Stimulated activated naive CD4-positive, alpha-beta T cell treated with Interleukin-2 at 50 U/mL for 16 hours (primary cell): ENCODE results near the gene AKR7A3.

Experiments
- DNase-seq: peaks from one replicate; lab custom pipeline; 2025; lab: John Stamatoyannopoulos, UW

AKR7A3 gene

GRCh38 chr1:19288324-19289241, at the start of gene AKR7A3:
AKR7A3 (minus strand) TSS chr1:19288770; CDS start chr1:19288709, 61 bp downstream.
- peak; percentile 61 for DNase-seq

- DNase-seq = no peak
Measured at GRCh38 chr1:19338323-19338762, 49.8 kb upstream of the AKR7A3 start.

DNA sequence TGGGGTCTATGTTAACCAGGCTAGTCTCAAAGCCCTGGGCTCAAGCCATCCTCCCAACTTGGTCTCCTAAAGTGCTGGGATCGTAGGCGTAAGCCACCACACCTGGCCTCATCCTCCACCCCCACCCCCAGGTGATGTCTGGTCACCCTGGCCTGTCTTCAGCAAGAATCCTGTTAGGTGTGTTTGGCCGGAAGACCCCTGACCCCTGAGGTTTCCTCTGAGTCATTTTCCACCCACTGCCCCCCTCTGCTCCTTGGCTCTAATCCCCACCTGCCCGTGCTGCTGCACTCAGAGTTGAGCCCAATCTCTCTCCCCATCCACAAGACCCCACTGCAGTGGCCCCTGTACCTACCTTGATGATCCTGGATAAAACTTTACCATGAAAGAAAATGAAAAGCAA, 48.7 kb upstream of the AKR7A3 start:
- no peak for DNase-seq

GRCh38 chr1:19336543-19336942, 48.0 kb upstream of the AKR7A3 start:
- peak; percentile 49 for DNase-seq

GRCh38 chr1:19333587-19334354, 45.2 kb upstream of the AKR7A3 start:
- DNase-seq = no peak

DNA sequence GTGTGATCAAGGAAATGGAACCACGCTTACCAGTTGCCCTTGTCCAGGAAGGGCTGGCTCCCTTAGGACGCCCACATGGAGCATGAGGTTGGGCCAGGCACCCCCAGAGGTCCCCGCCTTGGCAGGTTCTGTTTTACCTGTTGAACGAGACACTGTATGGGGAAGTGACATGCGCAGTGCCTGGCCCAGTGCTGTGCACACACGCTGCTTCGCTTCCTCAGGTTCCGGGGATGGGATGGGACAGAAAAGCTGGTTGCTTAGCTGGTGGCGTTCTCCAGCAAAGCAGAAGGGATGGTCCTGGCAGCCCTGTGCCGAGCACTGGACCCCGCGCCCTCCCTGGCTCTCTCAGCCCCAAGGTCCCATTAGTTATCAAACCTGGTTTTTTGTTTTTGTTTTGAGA, 44.3 kb upstream of the AKR7A3 start:
- DNase-seq = no peak

DNA sequence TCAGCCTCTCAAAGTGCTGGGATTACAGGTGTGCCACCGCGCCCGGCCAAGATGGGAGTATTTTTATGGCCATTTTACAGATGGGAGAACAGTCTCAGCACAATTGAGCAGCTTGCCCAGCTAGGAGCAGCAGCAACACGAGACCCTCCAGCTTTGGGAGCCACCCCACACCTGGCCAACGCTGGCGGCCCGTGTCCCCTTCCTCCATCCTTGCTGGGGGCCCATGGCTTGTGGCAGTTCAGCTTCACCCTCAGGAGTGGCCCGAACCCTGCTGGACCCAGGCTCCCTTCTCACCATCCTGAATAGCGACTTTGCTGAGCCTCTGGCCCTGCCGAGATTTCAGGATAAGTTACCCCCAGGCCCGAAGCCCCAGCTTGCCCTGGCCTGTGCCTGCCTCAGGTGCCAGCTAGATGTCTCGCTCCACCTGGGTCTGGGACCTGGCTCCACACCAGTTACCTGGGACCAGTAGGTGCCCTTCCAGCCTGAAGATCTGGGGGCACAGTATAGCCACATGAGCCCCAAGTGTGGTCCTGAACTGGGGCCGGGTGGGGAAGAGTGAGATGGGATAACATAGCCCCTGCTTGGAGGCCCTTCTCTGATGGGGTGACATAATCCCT, 42.8 kb upstream of the AKR7A3 start:
- no peak for DNase-seq

DNA sequence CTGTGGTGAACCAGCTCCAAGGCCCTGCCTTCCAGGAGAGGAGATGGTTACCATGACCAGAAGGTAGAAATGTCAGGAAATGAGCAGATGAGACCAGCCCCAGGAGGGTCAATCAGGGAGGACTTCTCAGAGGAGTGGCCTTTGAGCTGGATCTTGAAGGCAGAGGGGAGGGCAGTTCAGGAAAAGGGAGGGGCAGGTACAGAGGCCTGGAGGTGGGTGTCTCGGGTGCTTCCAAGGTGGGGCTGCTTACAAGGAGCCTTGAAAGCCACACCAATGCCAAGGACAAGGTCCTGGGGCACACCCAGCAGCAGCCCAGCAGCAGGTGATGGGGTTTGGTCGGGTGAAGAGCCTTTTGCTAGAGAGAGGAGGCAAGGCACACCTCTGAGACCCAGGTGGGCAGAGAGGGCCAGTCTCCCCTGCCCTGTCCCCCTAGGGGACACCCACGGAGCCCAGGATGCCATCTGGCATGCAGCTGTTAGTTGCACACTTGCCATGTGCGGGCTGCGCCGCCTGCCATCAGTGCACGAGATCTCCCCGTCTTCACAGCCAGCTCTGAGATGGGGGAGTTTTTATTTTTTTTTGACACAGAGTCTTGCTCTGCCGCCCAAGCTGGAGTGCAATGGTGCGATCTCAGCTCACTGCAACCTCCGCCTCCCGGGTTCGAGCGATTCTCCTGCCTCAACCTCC, 42.0 kb upstream of the AKR7A3 start:
- DNase-seq = no peak

- no peak for DNase-seq
Measured at GRCh38 chr1:19329611-19330010, 41.0 kb upstream of the AKR7A3 start.

- no peak for DNase-seq
Measured at GRCh38 chr1:19329188-19329587, 40.6 kb upstream of the AKR7A3 start.

- no peak for DNase-seq
Measured at GRCh38 chr1:19328486-19328885, 39.9 kb upstream of the AKR7A3 start.

DNA sequence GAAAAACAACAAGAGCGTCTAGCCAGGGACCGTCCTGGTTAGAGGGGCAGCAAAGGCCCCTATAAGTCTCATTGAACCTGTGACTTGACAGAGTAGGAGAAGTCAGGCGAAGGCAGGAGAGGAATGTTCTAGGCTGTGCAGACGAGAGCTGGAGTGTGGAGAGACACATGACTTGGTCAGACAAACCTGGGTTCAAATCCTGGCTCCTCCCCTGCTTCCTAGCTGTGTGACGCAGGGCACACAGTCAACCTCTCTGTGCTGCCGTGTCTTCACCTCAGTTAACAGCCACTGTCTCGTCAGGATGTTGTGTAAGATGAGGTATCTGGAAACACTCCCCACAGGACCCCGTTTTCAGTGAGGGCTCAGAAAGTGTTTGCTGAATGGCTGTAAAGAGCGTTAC, 39.2 kb upstream of the AKR7A3 start:
- DNase-seq = no peak

- DNase-seq = no peak
Measured at GRCh38 chr1:19327301-19327700, 38.7 kb upstream of the AKR7A3 start.

GRCh38 chr1:19326748-19327065, 38.1 kb upstream of the AKR7A3 start:
- no peak for DNase-seq

- DNase-seq = no peak
Measured at GRCh38 chr1:19325958-19326747, 37.6 kb upstream of the AKR7A3 start.

DNA sequence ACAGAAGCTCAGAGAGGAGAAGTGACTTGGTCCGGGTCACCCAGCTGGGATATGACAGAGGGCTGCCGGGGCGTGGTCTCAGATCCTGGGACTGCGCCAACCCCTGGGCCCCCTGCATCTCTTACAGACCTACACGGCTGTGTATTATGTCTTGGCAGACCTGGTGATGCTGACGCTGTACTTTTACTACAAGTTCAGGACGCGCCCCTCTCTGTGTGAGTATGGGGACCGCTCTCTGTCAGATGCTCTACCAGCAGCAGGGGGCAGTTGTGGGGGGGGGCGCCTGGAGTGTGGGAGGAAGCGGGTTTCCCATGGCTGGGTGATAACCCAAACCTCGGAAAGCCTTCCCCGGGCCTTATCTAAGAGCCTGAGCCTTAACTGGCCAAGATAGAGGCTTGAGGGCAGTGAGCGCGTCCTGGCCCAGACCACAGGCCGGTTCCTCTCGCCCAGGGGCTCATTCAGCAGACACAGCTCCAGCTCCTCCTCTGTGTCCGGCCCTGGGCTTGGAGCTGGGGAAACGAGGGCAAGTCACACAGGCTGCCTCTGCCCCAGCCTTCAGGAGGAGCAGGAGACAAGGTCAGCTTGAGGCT, 36.9 kb upstream of the AKR7A3 start:
- no peak for DNase-seq

GRCh38 chr1:19324665-19324990, 36.1 kb upstream of the AKR7A3 start:
- no peak for DNase-seq

DNA sequence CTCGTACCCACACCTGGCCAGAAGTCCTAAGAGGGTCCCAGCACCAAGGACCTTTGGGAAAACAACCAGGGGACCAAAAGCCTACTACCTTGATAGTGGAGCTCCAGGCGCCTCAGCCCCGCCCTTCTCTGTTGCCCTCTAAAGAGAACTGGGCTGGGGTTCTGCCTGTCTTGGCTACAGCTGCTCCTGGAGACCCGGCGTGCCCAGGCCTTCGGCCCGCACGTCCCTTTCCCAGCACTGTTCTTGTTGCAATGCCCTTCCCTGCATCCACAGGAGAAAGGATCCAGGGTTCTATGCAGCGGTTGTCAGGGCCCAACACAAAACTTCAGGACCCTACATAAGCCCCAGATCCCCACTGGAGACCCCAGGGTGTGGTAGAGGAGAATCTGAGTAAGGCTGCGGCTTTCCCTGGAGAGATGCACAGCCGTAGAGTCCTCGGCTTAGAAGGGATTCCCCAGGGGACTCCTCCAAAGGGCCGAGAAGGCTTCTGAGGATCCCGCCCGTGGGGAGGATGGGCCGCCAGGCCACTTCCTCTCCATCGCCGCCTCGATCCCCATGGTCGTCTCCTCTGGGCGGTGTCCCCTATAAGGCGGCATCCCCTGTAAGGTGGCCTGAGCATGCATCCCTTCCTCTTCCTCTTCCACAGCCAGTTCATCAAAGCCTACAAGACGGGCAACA, 35.6 kb upstream of the AKR7A3 start:
- DNase-seq = no peak

GRCh38 chr1:19322481-19322880, 33.9 kb upstream of the AKR7A3 start:
- DNase-seq = no peak

DNA sequence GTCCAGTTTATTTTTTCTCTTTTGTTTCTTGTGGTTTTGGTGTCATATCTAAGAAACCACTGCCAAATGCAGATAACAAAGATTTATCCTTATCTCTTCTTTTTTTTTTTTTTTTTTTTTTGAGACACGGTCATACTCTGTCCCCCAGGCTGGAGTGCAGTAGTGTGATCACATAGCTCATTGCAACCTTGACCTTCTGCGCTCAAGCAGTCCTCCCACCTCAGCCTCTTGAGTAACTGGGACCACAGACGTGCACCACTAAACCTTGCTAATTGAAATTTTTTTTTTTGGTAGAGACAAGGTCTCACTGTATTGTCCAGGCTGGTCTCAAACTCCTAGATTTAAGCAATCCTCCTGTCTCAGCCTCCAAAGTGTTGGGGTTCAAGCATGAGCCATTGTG, 32.5 kb upstream of the AKR7A3 start:
- no peak for DNase-seq

- DNase-seq = no peak
Measured at GRCh38 chr1:19319196-19319595, 30.6 kb upstream of the AKR7A3 start.
